GM12865 (cell line): Measurements from ENCODE around the gene BICRA.

Experiments used
- DNase-seq: peaks from one replicate; pipeline ENCODE4 v3.0.0; 2010; ENCODE audit warnings: low read depth
- H3K4me3 ChIP-seq: 2 replicates; pipeline ENCODE4 v1.5.1; 2011; ENCODE audit warnings: mild to moderate bottlenecking, low read depth, low read length, control low read depth
- CTCF ChIP-seq: IDR thresholded peaks from 2 replicates; pipeline ENCODE4 v1.5.1; 2011; ENCODE audit warnings: low read length, control low read depth, low read depth, inconsistent platforms; ENCODE audit not compliant: insufficient read depth; ENCODE audit errors: missing control alignments

Gene BICRA

GRCh38 chr19:47613165-47614020, 4.5 kb downstream of the BICRA start:
- no peak for TF ChIP-seq CTCF
- no peak for DNase-seq
- no peak overlapping the region for H3K4me3 ChIP-seq

- no peak for TF ChIP-seq CTCF
- no peak overlapping the region for H3K4me3 ChIP-seq
- DNase-seq, result no peak
Measured at GRCh38 chr19:47614021-47614295, 5.0 kb downstream of the BICRA start.

GRCh38 chr19:47614559-47614958, 5.6 kb downstream of the BICRA start:
- no peak overlapping the region for H3K4me3 ChIP-seq
- no peak for TF ChIP-seq CTCF
- DNase-seq, result no peak

- H3K4me3 ChIP-seq, result no peak overlapping the region
- DNase-seq, result peak; percentile 21
- TF ChIP-seq CTCF, result no peak
Measured at GRCh38 chr19:47615230-47615629, 6.3 kb downstream of the BICRA start.

GRCh38 chr19:47615714-47616113, 6.8 kb downstream of the BICRA start:
- no peak overlapping the region for H3K4me3 ChIP-seq
- no peak for DNase-seq
- TF ChIP-seq CTCF, result no peak

- H3K4me3 ChIP-seq, result no peak overlapping the region
- TF ChIP-seq CTCF, result no peak
- no peak for DNase-seq
Measured at GRCh38 chr19:47618771-47619170, 9.8 kb downstream of the BICRA start.

GRCh38 chr19:47619763-47620162, 10.8 kb downstream of the BICRA start:
- TF ChIP-seq CTCF, result no peak
- no peak overlapping the region for H3K4me3 ChIP-seq
- no peak for DNase-seq
